PC-3 (cell line): ENCODE data around the gene ATXN10.

Experiments used
- CTCF ChIP-seq: fragments of 300-600 bp; sonication (generic); conservative IDR thresholded peaks from 2 replicates; pipeline ENCODE4 v1.5.1; 2017; ENCODE audit warnings: antibody characterized with exemption, low read depth, mild to moderate bottlenecking, low read length
- EZH2 ChIP-seq: fragments of 300-600 bp; sonication (generic); IDR thresholded peaks from one replicate; pipeline ENCODE4 v1.6.1; 2017; ENCODE audit warnings: antibody characterized with exemption, mild to moderate bottlenecking, low read length; ENCODE audit not compliant: unreplicated experiment

- TF ChIP-seq CTCF, result no peak
- no peak for TF ChIP-seq EZH2
Measured at GRCh38 chr22:45708145-45708544, 36.5 kb downstream of the ATXN10 start.
